Endothelial cell of umbilical vein (primary cell): ENCODE data around the gene RBBP4. TPM values are rescaled to one million over a fixed set of nuclear protein-coding genes. Genes with fewer than 3 reads are reported as not detected.

Source experiments
- BruUV-seq: library from RNA; stranded (reverse); fragments of 400-500 nt; replicated peaks from 2 replicates; lab custom pipeline; 2021; lab: Mats Ljungman, UMichigan
- CTCF ChIA-PET: fragments of 300-600, 350-600 bp; sonication (Branson Sonifier 250); formaldehyde crosslinking; loops from one replicate; lab custom pipeline; 2021; ENCODE audit warnings: antibody characterized with exemption, inconsistent platforms; lab: Charles Lee
- POLR2A ChIA-PET: fragments of 300-600, 350-600 bp; sonication (Branson Sonifier 250); formaldehyde crosslinking; loops from one replicate; lab custom pipeline; 2021; ENCODE audit warnings: antibody characterized with exemption, inconsistent platforms; lab: Charles Lee
- DNase-seq: peaks from one replicate; pipeline ENCODE4 v3.0.0-alpha.2; 2011; ENCODE audit warnings: low read depth, low spot score
- FAIRE-seq: peaks from 2 replicates; lab custom pipeline; 2011; peaks lifted over from hg19 to GRCh38; lab: Jason Lieb, UNC
- H2AFZ ChIP-seq: 2 replicates; pipeline ENCODE4 v1.6.0; 2012; ENCODE audit warnings: low read depth, low read length, control low read depth, inconsistent platforms
- H3K27ac ChIP-seq: 2 replicates; pipeline ENCODE4 v1.5.1; 2011; ENCODE audit warnings: low read depth, mild to moderate bottlenecking, control low read depth, low read length, moderate library complexity; ENCODE audit not compliant: insufficient read depth
- H3K27me3 ChIP-seq, 2 experiments: 2 replicates each; pipeline versions ENCODE4 v1.6.0 to v1.6.1; 2011; ENCODE audit warnings: low read length in 2 of 2, mixed read lengths in 1 of 2; ENCODE audit not compliant: control insufficient read depth in 2 of 2, insufficient read depth in 2 of 2
- H3K36me3 ChIP-seq, 2 experiments: 2 replicates in 1 of 2; 3 replicates in 1 of 2; pipeline ENCODE4 v1.5.1; 2011; ENCODE audit warnings: low read length in 2 of 2, mild to moderate bottlenecking in 1 of 2, moderate library complexity in 1 of 2; ENCODE audit not compliant: control insufficient read depth in 2 of 2, insufficient read depth in 2 of 2; ENCODE audit errors: extremely low read depth in 1 of 2
- H3K4me1 ChIP-seq: 3 replicates; pipeline ENCODE4 v1.5.1; 2011; ENCODE audit warnings: mild to moderate bottlenecking, low read length; ENCODE audit not compliant: control insufficient read depth, insufficient read depth; ENCODE audit errors: extremely low read depth
- H3K4me2 ChIP-seq: 2 replicates; pipeline ENCODE4 v1.6.1; 2011; ENCODE audit warnings: low read length, control low read depth, mixed read lengths; ENCODE audit not compliant: insufficient read depth
- H3K4me3 ChIP-seq, 3 experiments: fragments of 200-600 bp in 1 of 3; sonication (generic), shearing (Covaris generic) in 1 of 3; replicated peaks in 1 of 3; 2 replicates each; pipeline ENCODE4 v1.5.1; 2011 to 2016; ENCODE audit warnings: control low read depth in 3 of 3, low read length in 3 of 3, mild to moderate bottlenecking in 2 of 3, inconsistent platforms in 1 of 3, low read depth in 1 of 3, moderate library complexity in 1 of 3; ENCODE audit not compliant: insufficient read depth in 1 of 3
- H3K79me2 ChIP-seq: 2 replicates; pipeline ENCODE4 v1.6.0; 2012; ENCODE audit warnings: low read length, inconsistent platforms; ENCODE audit not compliant: control insufficient read depth, insufficient read depth
- H3K9ac ChIP-seq: replicated peaks from 2 replicates; pipeline ENCODE3; 2011; ENCODE audit warnings: low read length, control low read depth; ENCODE audit not compliant: insufficient read depth; ENCODE audit errors: extremely low read depth
- H3K9me1 ChIP-seq: replicated peaks from 3 replicates; pipeline ENCODE4 v1.6.0; 2011; ENCODE audit warnings: mild to moderate bottlenecking, low read length; ENCODE audit not compliant: control insufficient read depth, insufficient read depth; ENCODE audit errors: extremely low read depth
- H3K9me3 ChIP-seq: replicated peaks from 2 replicates; pipeline ENCODE4 v1.5.1; 2012; ENCODE audit warnings: low read length, inconsistent platforms; ENCODE audit not compliant: control insufficient read depth, insufficient read depth
- H4K20me1 ChIP-seq: replicated peaks from 2 replicates; pipeline ENCODE3; 2011; ENCODE audit warnings: mild to moderate bottlenecking, low read length; ENCODE audit not compliant: control insufficient read depth, insufficient read depth; ENCODE audit errors: extremely low read depth
- CTCF ChIP-seq, 2 donors: IDR thresholded peaks; 1 replicate in 1 of 2; 2 replicates in 1 of 2; pipeline ENCODE4 v1.5.1; 2011; ENCODE audit warnings: low read length in 2 of 2, mild to moderate bottlenecking in 2 of 2, moderate library complexity in 2 of 2, control low read depth in 1 of 2, inconsistent platforms in 1 of 2, low read depth in 1 of 2; ENCODE audit not compliant: insufficient read depth in 1 of 2; ENCODE audit errors: extremely low read depth in 1 of 2
- EZH2 ChIP-seq: IDR thresholded peaks from 2 replicates; pipeline ENCODE4 v1.6.1; 2012; ENCODE audit warnings: borderline replicate concordance, low read depth, mild to moderate bottlenecking, moderate library complexity, low read length, inconsistent platforms; ENCODE audit not compliant: severe bottlenecking
- GATA2 ChIP-seq: IDR thresholded peaks from 2 replicates; pipeline ENCODE4 v1.7.0; 2011; ENCODE audit warnings: low read depth, mild to moderate bottlenecking, moderate library complexity, mixed read lengths, low read length; ENCODE audit not compliant: insufficient read length, insufficient read depth
- JUN ChIP-seq: IDR thresholded peaks from 2 replicates; pipeline ENCODE4 v1.6.1; 2011; ENCODE audit warnings: borderline replicate concordance, low read depth; ENCODE audit not compliant: insufficient read length, insufficient read depth
- MYC ChIP-seq: IDR thresholded peaks from one replicate; pipeline ENCODE4 v1.6.1; 2011; ENCODE audit warnings: mild to moderate bottlenecking, low read depth, low read length
- POLR2A ChIP-seq: IDR thresholded peaks from 2 replicates; pipeline ENCODE4 v1.6.1; 2012; ENCODE audit warnings: low read depth, mild to moderate bottlenecking, control low read depth, low read length
- POLR2AphosphoS5 ChIP-seq: IDR thresholded peaks from 2 replicates; pipeline ENCODE4 v1.6.1; 2012; ENCODE audit warnings: low read depth, mild to moderate bottlenecking, control low read depth, low read length, moderate library complexity; ENCODE audit not compliant: insufficient read depth
- dilution Hi-C: fragments of 300-500 bp; cut with MboI; formaldehyde crosslinking; loops from one replicate; pipeline ENCODE4 v1.15.0; 2019; ENCODE audit warnings: low sequenced_read_pairs; ENCODE audit not compliant: extremely low pct_ligation_motif_present
- intact Hi-C: fragments of 100-400 bp; cut with micrococcal nuclease; formaldehyde crosslinking; loops from one replicate; pipeline ENCODE4 v1.10.0; 2022
- polyA plus RNA-seq, 4 experiments: library from polyadenylated mRNA; depleted of rRNA in 3 of 4; stranded (reverse) in 3 of 4; unstranded in 1 of 4; fragments of >200 nt; gene quantifications; 2 replicates each; pipeline versions ENCODE4 v1.2.1 to v1.2.3, GENCODE V29; 2011 to 2012; ENCODE audit warnings: missing spikeins in 1 of 4
- total RNA-seq: library from RNA; stranded (reverse); gene quantifications from 2 replicates; pipeline ENCODE4 v1.2.3, GENCODE V29; 2021
- TF ChIP-seq, protein P1 (sequence below): IDR thresholded peaks from 2 replicates; pipeline ENCODE4 v1.6.1; 2011; ENCODE audit not compliant: insufficient read depth, insufficient read length

The RBBP4 gene
- total and polyA plus RNA-seq, 2 donors (not counting 3 experiments of a cell fraction or from before 2014, with no cell fraction given), result 84.9 to 241 TPM

DNA sequence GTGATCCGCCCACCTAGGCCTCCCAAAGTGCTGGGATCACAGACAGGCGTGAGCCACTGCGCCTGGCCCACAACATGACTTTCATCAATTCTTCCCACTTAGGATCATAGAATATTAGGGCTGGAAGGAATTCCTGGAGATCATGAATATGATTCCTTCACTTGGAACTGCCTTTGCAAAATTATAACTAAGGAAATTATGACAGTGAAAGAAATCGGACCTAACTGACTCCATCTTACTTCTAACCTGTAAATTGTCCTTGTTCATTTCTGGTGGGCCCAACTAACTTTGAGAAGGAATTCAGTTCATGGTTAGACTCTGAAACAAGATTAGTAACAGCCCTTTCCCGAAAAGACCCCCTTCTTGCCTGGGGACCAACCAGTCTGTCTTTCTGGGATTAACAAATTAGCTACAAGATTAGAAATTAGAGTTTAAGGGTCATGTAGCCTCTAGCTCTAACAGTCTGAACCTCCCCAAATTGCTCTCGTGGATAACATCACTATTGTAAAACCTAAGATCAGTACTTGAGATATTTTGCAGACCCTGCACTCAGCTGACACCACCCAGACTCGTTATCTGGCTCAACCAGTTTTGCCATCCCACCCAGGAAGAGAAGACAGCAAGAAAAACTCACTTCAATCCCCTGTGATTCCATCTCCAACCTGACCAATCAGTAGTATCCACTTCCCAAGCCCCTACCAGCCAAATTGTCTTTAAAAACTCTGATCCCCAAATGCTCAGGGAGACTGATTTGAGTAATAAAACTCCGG lies 15.3 kb upstream of the RBBP4 start:
- dilution Hi-C loops (no loop called here), intact Hi-C loops (no loop called here)
- no peak overlapping the region for H2AFZ ChIP-seq
- ChIA-PET POLR2A (no interaction called here), CTCF (no interaction called here)
- no peaks in the 10 kb centered on the region for H3K27me3 ChIP-seq
- H4K20me1 ChIP-seq, result no peaks in the 10 kb centered on the region
- no peak overlapping the region for H3K9ac ChIP-seq
- no peaks in the 10 kb centered on the region for H3K9me1 ChIP-seq
- DNase-seq, result no peak
- H3K27ac ChIP-seq, result no peak overlapping the region
- no peaks in the 10 kb centered on the region for H3K4me1 ChIP-seq
- H3K9me3 ChIP-seq, result no peaks in the 10 kb centered on the region
- H3K36me3 ChIP-seq, result peaks cover 0 to 2% of the 10 kb centered on the region in 2 experiments
- BruUV-seq, result no TSS peak
- no peak for FAIRE-seq
- peaks cover 11% of the 10 kb centered on the region for H3K79me2 ChIP-seq
- no peak overlapping the region for H3K4me2 ChIP-seq
- no peak overlapping the region for H3K4me3 ChIP-seq
- no peak for TF ChIP-seq GATA2
- TF ChIP-seq MYC, result no peak
- TF ChIP-seq EZH2, result no peak
- TF ChIP-seq POLR2A, result no peak
- no peak for TF ChIP-seq JUN
- no peak for TF ChIP-seq CTCF (IDR thresholded peaks at IDR 0.05; ENCODE audit: extremely low read depth in 1 of 2, insufficient read depth in 1 of 2, low read depth in 1 of 2, low read length in 2 of 2)
- TF ChIP-seq, protein P1, sequence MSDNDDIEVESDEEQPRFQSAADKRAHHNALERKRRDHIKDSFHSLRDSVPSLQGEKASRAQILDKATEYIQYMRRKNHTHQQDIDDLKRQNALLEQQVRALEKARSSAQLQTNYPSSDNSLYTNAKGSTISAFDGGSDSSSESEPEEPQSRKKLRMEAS, result no peak
- no peak for TF ChIP-seq POLR2AphosphoS5
